NCI-H1694 (cell line): ENCODE measurements around the gene IFNLR1.

ENCODE experiments used
- DNase-seq: peaks from one replicate; lab custom pipeline; 2025; lab: John Stamatoyannopoulos, UW

The IFNLR1 gene

GRCh38 chr1:24104854-24105253 is 82.2 kb downstream of the IFNLR1 start:
- DNase-seq = no peak
